G401 (cell line): ENCODE data around the gene ZNF462. TPM values are rescaled to one million over a fixed set of nuclear protein-coding genes. Genes with fewer than 3 reads are reported as not detected.
"Not testable (repeated sequence)": the region's sequence is repeated elsewhere in the genome, so short reads cannot be mapped to it uniquely, and the experiment has no call there.

Experiments used
- DNase-seq: peaks from one replicate; pipeline ENCODE4 v3.0.0-alpha.2; 2015; ENCODE audit warnings: low spot score
- in situ Hi-C: cut with HindIII; loops from 2 replicates; pipeline ENCODE4 v1.10.0; 2016; ENCODE audit warnings: low sequenced_read_pairs, mixed read lengths
- total RNA-seq: library from RNA; depleted of rRNA; stranded (reverse); fragments of >200 nt; shearing (Covaris generic); gene quantifications from 2 replicates; pipeline ENCODE4 v1.2.3, GENCODE V29; 2014; rRNA removed

Gene ZNF462, protein sequence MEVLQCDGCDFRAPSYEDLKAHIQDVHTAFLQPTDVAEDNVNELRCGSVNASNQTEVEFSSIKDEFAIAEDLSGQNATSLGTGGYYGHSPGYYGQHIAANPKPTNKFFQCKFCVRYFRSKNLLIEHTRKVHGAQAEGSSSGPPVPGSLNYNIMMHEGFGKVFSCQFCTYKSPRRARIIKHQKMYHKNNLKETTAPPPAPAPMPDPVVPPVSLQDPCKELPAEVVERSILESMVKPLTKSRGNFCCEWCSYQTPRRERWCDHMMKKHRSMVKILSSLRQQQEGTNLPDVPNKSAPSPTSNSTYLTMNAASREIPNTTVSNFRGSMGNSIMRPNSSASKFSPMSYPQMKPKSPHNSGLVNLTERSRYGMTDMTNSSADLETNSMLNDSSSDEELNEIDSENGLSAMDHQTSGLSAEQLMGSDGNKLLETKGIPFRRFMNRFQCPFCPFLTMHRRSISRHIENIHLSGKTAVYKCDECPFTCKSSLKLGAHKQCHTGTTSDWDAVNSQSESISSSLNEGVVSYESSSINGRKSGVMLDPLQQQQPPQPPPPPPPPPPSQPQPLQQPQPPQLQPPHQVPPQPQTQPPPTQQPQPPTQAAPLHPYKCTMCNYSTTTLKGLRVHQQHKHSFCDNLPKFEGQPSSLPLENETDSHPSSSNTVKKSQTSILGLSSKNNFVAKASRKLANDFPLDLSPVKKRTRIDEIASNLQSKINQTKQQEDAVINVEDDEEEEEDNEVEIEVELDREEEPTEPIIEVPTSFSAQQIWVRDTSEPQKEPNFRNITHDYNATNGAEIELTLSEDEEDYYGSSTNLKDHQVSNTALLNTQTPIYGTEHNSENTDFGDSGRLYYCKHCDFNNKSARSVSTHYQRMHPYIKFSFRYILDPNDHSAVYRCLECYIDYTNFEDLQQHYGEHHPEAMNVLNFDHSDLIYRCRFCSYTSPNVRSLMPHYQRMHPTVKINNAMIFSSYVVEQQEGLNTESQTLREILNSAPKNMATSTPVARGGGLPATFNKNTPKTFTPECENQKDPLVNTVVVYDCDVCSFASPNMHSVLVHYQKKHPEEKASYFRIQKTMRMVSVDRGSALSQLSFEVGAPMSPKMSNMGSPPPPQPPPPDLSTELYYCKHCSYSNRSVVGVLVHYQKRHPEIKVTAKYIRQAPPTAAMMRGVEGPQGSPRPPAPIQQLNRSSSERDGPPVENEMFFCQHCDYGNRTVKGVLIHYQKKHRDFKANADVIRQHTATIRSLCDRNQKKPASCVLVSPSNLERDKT (N-terminal part only)
- 0.06 and 0.20 TPM in 2 replicates for total RNA-seq

DNA sequence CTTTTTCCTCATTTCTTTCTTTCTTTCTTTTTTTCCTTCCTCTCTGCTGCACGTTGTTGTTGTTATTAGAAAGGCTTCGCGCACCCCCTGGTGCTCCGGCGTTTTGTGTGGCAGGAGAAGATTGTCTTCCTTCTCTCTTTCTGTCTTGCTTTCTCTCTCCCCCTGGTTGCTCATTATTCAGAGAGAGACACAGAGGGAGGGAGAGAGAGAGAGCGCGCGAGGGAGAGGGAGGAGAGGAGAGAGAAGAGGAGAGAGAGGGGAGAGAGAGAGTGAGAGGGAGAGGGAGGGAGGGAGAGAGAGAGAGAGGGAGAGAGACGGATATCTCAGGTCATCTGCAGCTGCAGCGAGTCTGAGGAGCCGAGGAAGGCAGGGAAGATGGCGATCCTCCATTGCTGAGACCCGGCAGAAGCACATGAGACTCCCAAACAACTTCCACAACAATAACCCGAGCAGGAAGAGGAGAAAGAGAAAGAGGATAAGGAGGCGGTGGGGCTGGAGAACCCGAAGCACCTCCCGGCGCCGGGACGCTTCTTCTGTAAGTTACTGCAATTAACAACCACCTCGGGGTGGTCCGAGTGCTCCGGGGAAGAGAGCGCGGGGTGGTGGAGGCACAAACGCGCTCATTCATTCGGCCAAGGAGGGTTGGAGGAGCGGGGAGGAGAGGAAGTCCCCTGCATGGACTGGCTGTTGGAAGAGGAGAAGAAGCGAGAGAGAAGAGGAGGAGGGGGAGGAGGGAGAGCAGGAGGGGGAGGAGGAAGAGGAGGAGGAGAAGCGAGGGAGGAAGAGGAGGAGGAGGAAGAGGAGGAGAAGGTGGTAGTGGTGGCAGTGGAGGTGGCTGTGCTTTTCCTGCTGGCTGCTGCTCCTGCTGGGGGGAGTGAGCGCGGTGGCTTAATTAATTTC is at the start of gene ZNF462:
Gene ZNF462, plus strand, starts transcription at position 346 of the 900 bp plus-strand sequence. CDS start 60,218 bp downstream, outside the sequence.
- peak; percentile 83 for DNase-seq
- in situ Hi-C loops = no loop called here

DNA sequence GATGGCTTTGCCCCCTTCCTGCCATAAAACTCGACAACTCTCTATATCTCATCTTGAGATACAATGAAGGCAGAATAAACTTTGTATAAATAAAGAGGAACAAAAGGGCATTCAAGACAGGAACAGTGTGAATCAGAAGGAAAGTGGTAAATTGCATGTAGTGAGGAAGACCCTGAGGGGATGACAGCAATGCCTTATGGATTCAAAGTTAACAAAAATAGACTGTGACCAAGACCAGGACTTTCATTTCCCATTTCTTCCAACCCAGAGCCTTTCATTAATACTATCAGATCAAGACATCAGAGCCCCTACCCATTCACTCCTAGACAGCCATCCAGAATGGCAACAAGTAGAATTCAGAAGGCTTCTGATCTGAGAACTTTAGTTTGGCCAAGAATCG is 46.4 kb upstream of the ZNF462 start:
- in situ Hi-C loops = no loop called here

DNA sequence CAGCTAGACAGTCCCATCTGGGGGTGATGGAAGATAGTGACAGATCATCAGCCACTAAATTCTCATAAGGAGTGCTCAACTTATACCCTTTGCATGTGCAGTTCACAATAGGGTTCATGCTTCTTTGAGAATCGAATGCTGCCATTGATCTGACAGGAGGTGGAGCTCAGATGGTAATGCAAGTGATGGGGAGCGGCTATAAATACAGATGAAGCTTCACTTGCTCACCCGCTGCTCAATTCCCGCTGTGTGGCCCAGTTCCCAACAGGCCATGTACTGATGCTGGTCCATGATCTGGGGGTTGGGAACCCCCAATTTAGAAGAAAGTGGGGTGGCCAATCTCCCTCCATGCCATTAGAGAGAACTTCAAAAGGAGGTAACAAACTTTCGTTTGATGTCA is 44.9 kb upstream of the ZNF462 start:
- no peak for DNase-seq
- in situ Hi-C loops = no loop called here

More for the DNA sequence above, 46.4 kb upstream of the ZNF462 start:
- DNase-seq = no peak

DNA sequence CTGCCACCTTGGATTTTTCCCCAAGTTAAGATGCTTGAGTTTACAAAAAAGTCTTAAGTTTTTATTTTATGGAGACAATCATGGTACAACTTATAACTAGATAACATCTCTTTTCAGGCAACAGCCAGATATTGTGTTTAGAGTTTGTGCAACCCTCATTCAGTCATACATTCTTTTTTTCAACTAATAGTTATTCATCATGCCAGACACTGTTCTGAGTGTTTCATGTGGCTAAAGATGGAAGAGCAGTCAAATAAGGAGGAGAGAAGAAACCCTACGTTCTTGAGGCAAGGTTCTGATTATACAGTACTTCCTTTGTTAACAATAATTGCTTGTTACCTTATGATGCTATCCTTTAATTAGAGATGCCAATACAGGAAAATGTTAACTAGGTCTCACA is 42.1 kb upstream of the ZNF462 start:
- in situ Hi-C loops = no loop called here

DNA sequence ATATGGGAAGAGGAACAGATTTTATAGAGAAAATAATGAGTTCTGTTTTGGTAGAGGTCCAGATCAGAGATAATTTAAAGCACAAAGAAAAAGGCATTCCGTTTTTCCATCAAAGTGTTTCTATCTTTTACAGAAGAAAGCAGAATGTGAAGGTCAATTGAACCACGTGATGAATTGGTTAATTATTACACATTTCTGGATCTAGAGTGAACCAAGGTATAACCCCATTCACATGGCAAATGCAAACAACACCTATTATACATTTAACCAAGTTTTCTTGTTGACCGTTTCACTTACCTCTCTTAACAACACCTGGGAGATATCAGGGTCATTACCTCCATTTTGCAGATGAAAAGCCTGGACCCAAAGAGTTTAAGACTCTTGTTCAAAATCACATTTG is 34.9 kb upstream of the ZNF462 start:
- in situ Hi-C loops = no loop called here
- no peak for DNase-seq

More for the DNA sequence above, 42.1 kb upstream of the ZNF462 start:
- DNase-seq = no peak

DNA sequence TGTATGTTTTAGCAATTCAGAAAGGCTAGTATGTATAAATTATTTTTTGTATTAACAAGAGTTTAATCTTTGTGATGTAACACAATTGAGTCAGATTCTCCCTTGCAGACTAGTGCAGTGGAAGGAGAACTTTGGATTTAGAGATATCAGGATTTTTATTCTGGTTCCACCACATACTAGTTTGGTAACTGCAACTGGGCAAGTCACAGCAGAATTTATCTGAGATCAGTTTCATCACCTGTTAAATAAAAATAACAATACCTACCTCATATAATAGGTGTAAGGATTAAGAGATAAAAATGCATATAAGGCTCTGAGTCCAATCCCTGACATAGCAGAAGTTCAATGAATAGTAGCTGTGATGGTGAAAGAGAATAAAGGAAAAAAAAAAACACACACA is 34.0 kb upstream of the ZNF462 start:
- in situ Hi-C loops = no loop called here

DNA sequence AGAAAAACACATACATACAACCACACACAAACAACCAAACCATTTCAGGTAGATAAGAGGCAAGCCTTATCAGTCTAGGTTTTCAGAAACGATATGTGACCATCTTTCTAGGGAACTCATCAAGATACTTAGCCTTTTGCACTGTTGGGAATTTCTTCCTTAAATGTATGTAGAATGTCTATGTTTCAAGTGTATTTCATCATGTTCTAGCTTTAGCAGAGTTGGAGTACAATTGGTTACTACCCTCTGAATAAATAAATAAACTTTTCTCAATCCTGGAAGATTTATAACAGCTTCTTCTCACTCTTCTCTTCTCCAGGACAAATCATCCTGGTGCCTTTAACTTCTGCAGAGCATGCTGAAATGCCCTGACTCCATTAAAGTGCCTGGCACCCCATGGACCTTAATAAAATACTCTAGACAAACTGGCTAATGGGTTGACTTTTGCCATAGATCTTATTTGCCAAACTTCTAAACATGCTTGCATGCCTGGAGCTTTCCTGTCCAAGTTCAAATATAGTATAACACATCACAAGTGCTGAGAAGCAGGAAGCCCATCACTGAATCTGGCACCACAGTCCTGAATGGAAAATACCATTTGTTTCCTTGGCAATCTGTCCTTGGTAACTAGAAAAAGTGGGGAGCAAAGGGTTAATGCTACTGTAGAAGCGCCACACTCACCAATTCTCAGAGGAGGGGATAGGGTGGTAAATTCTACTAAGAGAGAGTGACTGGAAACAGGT is 33.1 kb upstream of the ZNF462 start:
- in situ Hi-C loops = no loop called here
- no peak for DNase-seq

More for the DNA sequence above, 34.0 kb upstream of the ZNF462 start:
- DNase-seq = no peak

DNA sequence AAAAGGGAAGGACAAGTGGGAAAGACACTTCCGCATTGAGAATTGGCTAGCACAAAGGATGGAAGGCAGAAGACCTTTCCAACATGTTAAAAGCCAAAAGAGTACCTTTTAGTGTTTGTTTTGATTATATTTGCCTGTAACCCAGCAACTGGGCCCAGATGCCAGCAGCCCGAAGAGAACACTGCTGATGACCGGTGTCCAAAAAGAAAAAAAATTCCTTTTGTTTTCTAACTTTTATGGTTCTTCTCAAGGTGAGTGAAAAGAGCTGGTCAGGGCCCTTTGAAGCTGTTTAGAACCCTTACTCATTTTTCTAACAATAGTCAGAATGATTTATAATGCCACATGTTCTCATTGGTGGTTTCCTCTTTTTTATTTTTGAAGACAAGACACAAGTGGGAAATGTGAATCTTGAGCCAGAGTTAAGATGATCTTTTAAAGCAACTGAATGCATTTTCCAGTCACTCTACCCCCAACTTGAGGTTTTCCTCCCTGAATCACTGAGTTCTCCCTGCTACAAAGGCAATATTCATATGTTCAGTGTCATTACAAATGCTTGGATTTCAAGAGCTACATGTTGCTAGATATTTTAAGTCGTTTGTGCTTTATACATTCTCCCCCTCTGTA is 32.3 kb upstream of the ZNF462 start:
- in situ Hi-C loops = no loop called here
- DNase-seq = no peak

DNA sequence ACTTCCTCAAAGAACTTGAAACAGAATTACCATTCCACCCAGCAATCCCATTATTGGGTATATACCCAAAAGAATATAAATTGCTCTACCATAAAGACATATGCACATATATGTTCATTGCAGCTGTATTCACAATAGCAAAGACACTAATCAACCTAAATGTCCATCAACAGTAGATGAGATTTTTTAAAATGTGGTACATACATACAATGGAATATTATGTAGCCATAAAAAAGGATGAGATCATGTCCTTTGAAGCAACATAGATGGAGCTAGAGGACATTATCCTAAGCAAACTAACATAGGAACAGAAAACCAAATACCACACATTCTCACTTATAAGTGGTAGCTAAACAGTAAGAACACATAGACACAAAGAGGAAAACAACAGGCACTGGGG is 28.1 kb upstream of the ZNF462 start:
- no peak for DNase-seq
- in situ Hi-C loops = no loop called here

DNA sequence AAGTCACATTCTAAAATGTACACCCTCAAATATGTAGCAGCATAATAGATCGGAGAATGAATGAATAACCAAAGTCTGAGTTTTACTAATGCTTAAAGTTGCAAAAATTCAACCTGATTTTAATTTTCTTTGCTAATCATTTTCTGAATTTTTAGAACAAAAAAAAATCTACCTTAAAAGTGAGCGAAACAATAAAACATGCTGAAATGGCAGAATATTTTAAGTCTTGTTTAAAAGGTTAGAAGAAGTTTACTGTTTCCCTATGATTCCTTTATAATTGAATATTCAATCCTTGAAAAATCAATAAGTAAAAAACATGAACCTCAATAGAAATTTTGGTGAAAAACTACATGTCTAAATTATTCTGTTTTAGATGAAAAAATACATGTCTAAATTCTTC is 27.1 kb upstream of the ZNF462 start:
- in situ Hi-C loops = no loop called here
- DNase-seq = no peak

DNA sequence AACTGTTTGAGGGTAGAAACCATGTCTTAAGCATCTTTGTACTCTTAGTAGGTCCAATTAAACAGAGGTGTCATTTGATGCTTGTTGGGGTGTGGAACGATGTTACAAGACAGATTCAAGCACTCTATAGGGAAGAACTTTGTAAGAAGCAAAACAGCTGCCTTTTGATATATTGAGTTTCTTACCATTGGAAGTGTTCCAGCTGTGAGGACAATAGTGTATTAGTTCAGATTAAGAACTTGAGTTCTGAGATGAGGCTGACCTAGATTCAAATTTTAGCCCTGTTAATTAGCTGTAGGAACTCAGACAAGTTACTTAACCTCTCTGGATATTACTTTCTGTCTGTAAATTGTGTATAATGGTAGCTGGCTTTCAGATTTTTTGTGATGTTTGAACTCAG is 19.6 kb upstream of the ZNF462 start:
- in situ Hi-C loops = no loop called here
- no peak for DNase-seq

DNA sequence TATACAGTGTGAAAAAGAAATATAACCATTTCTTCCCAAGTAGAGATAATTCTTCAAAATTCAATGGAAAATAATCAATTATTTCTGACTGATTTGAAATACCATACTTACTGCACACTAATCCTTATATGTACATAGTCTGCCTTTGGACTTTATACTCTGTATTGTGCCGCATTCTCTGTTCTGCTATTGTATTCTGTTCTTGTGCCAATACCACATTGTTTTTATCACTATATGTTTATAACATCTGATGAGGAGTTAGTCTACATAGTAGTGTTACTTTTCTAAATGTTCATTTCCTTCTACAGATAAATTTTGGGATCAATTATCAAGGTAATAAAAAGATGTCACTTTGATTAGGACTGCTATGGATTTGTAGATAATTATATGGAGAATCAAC is 16.7 kb upstream of the ZNF462 start:
- in situ Hi-C loops = no loop called here

DNA sequence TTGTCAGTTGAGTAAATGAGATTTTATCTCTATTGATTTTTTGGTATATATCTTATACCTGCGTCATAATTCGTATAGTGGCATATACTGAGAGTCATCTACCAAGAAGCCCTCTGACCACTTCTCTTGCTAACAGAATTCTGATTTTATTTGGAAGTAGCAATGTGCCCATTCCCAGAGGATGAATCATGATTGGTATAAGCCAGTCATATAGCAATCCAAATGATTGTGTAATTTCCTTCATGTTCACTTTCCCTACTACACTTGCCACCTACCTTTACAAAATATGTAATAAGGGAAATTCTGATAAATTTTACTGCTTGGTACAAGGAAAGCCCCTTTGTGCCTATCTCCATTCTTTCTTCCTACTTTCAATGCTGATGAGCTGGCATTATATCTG is 16.1 kb upstream of the ZNF462 start:
- in situ Hi-C loops = no loop called here
- DNase-seq = no peak

More for the DNA sequence above, 16.7 kb upstream of the ZNF462 start:
- no peak for DNase-seq

DNA sequence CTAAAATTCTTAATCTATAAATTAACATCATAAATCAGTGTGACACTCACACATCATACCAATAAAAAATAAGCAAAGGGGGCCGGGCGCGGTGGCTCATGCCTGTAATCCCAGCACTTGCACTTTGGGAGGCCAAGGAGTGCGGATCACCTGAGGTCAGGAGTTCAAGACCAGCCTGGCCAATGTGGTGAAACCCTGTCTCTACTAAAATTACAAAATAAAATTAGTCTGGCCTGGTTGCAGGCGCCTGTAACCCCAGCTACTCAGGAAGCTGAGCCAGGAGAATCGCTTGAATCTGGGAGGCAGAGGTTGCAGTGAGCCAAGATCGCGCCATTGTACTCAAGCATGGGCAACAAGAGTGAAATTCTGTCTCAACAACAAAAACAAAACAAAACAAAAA is 11.3 kb upstream of the ZNF462 start:
- in situ Hi-C loops, DNase-seq: not testable (repeated sequence)

DNA sequence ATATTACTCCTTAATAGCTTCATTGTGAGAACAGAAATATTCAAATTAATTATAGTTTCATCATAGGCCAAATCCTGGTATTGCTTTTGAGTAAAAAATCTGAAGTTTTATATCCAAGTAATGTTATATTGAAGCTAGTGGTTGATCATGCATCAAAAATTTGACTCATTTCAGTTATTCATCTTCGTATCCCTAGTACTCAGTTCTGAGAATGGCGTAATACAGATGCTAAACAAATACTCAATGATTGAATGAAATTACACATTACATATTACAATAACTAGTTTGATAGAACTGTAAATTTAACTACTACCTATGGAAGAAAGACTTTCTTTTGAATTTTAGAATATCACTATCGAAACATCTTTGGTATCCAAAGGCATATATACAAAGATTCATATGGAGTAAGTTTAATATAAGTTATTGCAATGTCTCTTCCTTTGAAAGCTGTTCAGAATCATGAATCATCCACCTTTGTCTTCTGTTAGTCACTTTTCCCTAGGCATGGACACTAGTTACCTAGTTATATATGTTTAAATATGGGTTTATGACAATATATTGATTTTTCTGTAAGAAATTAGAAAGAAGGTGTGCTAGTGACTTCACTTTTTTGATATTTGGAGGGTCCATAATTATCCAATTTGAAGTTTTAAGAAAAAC is 5.0 kb upstream of the ZNF462 start:
- no peak for DNase-seq
- in situ Hi-C loops = no loop called here

DNA sequence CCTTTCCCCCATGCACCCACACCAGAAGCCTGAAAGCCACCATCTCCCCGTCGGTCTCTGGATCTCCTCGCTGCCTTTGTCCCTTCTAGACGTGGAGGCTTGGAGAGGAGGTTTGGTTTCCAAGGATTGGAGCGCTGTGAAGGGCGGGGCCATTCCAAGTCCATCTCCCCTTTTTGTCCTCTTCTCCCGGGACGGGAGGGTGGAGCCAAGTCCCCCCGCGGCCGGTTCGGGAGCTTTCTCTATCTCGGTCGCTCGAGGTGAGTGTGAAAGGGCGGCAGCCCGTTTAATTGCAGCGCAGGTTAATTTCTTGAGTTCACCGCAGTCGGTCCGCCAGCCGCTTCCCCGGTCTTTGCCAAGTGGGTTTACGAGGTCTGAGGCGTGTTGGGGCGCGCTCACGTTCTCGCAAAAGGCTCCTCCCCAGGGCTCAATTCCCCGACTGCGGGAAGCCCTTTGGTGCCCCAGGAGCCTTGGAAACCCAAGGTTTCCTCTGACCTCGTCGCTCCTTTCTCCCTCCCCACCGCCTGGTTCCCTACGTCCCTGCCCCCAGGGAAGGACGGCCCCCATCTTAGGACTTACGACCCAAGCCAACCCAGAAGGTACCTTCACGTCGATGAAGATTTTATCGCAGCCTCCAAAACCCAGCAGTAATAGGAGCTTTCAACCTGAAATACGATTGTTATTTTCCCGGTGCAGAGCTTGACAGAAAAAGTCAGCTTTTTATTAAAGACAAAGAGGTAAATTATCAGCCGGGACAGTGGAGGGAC is 2.8 kb upstream of the ZNF462 start:
- no peak for DNase-seq
- in situ Hi-C loops = no loop called here
